ENCODE measurements around the gene MPV17L. TPM values are rescaled to one million over a fixed set of nuclear protein-coding genes. Genes with fewer than 3 reads are reported as not detected.
"Not testable (repeated sequence)": the region's sequence is repeated elsewhere in the genome, so short reads cannot be mapped to it uniquely, and the experiment has no call there.

The MPV17L gene
- total and polyA plus RNA-seq, 8 donors = 11.9 to 48.3 (median 27.3) TPM

DNA sequence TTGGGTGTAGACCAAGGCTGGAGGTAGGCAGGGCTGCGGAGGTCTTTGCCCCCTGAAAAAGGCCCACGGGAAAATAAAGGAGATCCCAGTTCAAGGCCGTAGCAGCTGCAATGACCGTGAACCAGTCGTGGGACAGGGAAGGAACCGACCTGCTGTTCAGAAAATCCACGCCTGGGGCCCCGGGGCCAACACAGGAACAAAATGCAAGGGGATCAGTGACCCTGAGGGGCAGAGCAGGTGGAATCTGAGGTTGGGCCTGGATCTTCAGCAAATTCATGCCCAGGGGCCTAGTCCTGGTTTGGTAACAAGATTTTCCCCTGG, 915 bp downstream of the MPV17L start:
- H3K9me3 ChIP-seq; H3K27me3 ChIP-seq; H3K36me3 ChIP-seq; FAIRE-seq; intact Hi-C loops (cut with DNase I): not testable (repeated sequence)
- peak overlapping the region; percentile 57 to 84 (median 60) for H3K4me3 ChIP-seq
- peak overlapping the region; percentile 86 to 92 (median 90) for H3K27ac ChIP-seq
- H3K4me1 ChIP-seq = peaks cover 0 to 12% (median 8%) of the 10 kb centered on the region in 3 donors
- DNase-seq = peak in 1 of 6 donors; percentile 35
- peak; percentile 8 to 12 (median 9) for ATAC-seq
- WGBS, 2 donors = 5 to 18% methylated on average over 8 of the region's 8 CpGs

DNA sequence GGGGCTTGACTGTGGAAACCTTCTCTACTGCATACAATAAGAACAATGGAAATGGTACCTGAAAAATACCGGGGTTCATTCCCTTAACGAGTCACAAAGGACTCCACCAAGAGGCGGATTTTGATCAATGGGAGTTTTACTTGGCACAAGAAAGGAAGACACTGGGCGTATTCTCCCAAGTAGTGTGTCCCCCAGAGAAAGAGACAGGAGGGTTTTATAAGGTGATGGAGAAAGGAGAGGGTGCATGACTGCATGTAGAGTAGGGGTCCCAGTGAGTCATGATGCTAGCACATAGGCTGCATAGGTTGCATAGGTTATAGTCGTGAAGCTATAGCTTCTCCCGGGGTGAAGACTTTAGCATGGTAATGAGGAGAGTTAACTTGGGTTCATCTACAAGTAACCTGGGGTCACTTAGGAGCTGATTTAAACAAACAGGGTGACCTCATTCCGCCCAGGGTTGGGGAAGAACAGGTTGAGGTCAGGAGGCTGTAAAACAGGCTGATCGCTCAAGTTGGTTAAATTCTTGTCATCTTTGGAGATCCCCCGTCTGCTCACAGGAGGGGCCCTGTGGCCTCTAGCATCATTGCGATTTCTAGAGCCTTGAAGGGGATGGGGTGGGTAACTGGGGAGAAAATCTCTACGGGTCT, 1.5 kb downstream of the MPV17L start:
- TF ChIP-seq, protein P1, sequence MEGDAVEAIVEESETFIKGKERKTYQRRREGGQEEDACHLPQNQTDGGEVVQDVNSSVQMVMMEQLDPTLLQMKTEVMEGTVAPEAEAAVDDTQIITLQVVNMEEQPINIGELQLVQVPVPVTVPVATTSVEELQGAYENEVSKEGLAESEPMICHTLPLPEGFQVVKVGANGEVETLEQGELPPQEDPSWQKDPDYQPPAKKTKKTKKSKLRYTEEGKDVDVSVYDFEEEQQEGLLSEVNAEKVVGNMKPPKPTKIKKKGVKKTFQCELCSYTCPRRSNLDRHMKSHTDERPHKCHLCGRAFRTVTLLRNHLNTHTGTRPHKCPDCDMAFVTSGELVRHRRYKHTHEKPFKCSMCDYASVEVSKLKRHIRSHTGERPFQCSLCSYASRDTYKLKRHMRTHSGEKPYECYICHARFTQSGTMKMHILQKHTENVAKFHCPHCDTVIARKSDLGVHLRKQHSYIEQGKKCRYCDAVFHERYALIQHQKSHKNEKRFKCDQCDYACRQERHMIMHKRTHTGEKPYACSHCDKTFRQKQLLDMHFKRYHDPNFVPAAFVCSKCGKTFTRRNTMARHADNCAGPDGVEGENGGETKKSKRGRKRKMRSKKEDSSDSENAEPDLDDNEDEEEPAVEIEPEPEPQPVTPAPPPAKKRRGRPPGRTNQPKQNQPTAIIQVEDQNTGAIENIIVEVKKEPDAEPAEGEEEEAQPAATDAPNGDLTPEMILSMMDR (IDR thresholded peaks at IDR 0.05) = no peak
- peak; percentile 8 to 26 (median 24) for ATAC-seq

DNA sequence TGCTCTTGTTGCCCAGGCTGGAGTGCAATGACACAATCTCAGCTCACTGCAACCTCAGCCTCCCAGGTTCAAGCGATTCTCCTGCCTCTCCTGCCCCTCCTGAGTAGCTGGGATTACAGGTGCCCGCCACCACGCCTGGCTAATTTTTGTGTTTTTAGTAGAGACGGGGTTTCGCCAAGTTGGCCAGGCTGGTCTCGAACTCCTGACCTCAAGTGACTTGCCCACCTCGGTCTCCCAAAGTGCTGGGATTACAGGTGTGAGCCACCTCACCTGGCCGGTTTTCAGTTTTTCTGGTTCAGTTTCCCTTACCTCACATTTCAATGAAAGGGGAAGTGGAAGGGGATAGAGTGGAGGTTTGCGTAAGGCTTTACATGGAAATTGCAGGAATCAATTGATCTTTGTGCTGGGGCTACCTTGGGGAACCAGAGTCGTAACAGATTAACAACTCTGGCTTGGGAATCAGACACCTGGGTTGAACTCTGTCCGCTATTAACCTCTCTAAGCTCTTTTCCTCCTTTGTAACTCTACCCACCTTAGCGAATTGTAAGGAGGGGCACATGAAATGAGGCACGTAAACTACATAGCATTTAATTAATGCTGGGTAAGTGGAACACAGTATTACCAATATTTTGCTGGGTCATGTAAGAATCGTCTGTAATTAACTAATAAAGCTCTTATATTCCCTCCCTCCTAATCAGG, 3.2 kb downstream of the MPV17L start:
- intact Hi-C loops (cut with DNase I) = no loop called here
- Histone ChIP-seq H3K4me1 (peaks cover 0 to 12% (median 8%) of the 10 kb centered on the region in 3 donors), H3K27ac (peak overlapping the region; percentile 86 to 92 (median 90)), H3K4me3 (peak overlapping the region in 2 of 4 donors; percentile 12 to 23), H3K9me3 (no peaks in the 10 kb centered on the region), H3K36me3 (peaks cover 0 to 25% (median 1%) of the 10 kb centered on the region in 3 donors), H3K27me3 (no peaks in the 10 kb centered on the region)
- peak in 4 of 6 donors; percentile 55 to 81 (median 68) for DNase-seq
- WGBS, 2 donors = 21 to 31% methylated on average over 14 of the region's 14 CpGs
- FAIRE-seq = no peak
- peak; percentile 57 to 76 (median 71) for ATAC-seq
- TF ChIP-seq, protein P1 (IDR thresholded peaks at IDR 0.05) = no peak

More for the DNA sequence above, 1.5 kb downstream of the MPV17L start:
- WGBS, 2 donors = 25 to 31% methylated on average over 11 of the region's 11 CpGs
- Histone ChIP-seq H3K27me3 (no peaks in the 10 kb centered on the region), H3K36me3 (peaks cover 0 to 11% (median 0%) of the 10 kb centered on the region in 3 donors), H3K4me3 (peak overlapping the region in 3 of 4 donors; percentile 60 to 84 (median 61)), H3K9me3 (no peaks in the 10 kb centered on the region), H3K27ac (peak overlapping the region; percentile 86 to 92 (median 90)), H3K4me1 (peaks cover 0 to 12% (median 8%) of the 10 kb centered on the region in 3 donors)
- intact Hi-C loops (cut with DNase I) = no loop called here
- FAIRE-seq (no peak), DNase-seq (peak in 3 of 6 donors; percentile 25 to 61 (median 41))

DNA sequence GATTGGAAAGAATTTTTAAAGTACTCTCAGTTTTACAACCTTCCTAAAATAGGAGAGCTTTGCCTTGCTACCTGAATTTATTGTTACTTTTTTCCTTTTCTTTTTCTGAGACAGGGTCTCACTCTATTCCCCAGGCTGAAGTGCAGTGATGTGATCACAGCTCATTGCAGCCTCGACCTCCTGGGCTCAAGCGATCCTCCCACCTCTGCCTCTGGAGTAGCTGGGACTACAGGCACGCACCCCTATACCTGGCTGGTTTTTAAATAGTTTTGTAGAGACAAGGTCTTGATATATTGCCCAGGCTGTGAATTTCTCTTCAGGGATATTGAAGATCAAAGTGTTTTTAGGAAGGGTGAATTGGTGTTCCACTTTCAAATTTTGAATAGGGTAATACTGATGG, 3.8 kb downstream of the MPV17L start:
- intact Hi-C loops (cut with DNase I) = no loop called here
- no peak for ATAC-seq
- Histone ChIP-seq H3K27me3 (no peaks in the 10 kb centered on the region), H3K4me3 (peak overlapping the region in 2 of 4 donors; percentile 12 to 23), H3K4me1 (peaks cover 0 to 12% (median 8%) of the 10 kb centered on the region in 3 donors), H3K27ac (peak overlapping the region; percentile 45 to 92 (median 88)), H3K36me3 (peaks cover 0 to 31% (median 7%) of the 10 kb centered on the region in 3 donors), H3K9me3 (no peaks in the 10 kb centered on the region)
- no peak for DNase-seq
- WGBS, 2 donors = 26 to 57% methylated on average over 3 of the region's 3 CpGs
- FAIRE-seq = no peak
- TF ChIP-seq, protein P1 (IDR thresholded peaks at IDR 0.05) = no peak

DNA sequence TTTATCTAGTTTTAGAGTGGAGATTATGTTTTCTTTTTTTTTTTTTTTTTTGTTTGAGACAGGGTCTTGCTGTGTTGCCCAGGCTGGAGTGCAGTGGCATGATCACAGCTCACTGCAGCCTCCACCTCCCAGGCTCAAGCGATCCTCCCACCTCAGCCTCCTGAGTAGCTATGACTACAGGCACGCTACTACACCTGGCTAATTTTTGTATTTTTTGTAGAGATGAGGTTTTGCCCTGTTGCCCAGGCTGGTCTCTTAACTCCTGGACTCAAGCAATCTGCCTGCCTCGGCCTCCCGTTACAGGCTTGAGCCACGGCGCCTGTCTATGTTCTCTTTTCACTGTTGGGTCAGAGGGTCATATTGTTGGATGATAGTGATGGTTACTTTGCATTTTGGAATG, 4.8 kb downstream of the MPV17L start:
- H3K4me3 ChIP-seq; FAIRE-seq; H3K27me3 ChIP-seq; ATAC-seq; intact Hi-C loops (cut with DNase I); H3K9me3 ChIP-seq; DNase-seq; H3K27ac ChIP-seq: not testable (repeated sequence)
- peaks cover 0 to 12% (median 8%) of the 10 kb centered on the region in 3 donors for H3K4me1 ChIP-seq
- WGBS, 2 donors = 95% methylated on average over 6 of the region's 6 CpGs
- H3K36me3 ChIP-seq = peaks cover 0 to 31% (median 9%) of the 10 kb centered on the region in 3 donors

Measured in pancreas (tissue), 10 donors.